HEK293 (cell line): ENCODE data around the gene OR2F1.

Experiments used
- CTCF ChIA-PET: fragments of 350-600 bp; formaldehyde crosslinking; extraction: SDS; loops from one replicate; lab custom pipeline; 2021; ENCODE audit warnings: antibody characterized with exemption; lab: Yijun Ruan, JAX
- POLR2A ChIA-PET: fragments of 300-600 bp; formaldehyde crosslinking; extraction: SDS; loops from one replicate; lab custom pipeline; 2020; ENCODE audit warnings: antibody characterized with exemption, inconsistent platforms; lab: Yijun Ruan, JAX
- H3K27ac ChIP-seq: fragments of 200-500 bp; sonication (Bioruptor generic); 2 replicates; pipeline ENCODE4 v1.5.1; 2014; ENCODE audit warnings: low read depth, low read length, control low read depth, inconsistent platforms; ENCODE audit errors: extremely low read depth
- H3K36me3 ChIP-seq, 2 experiments: fragments of 200-500 bp in 1 of 2; sonication (Bioruptor generic) in 1 of 2; 1 replicate in 1 of 2; 2 replicates in 1 of 2; pipeline ENCODE4 v1.5.1; 2014 to 2017; ENCODE audit warnings: inconsistent platforms in 2 of 2, low read length in 2 of 2; ENCODE audit not compliant: control insufficient read depth in 2 of 2, insufficient read depth in 1 of 2
- H3K4me1 ChIP-seq: fragments of 200-500 bp; sonication (Bioruptor generic); 2 replicates; pipeline ENCODE4 v1.5.1; 2014; ENCODE audit warnings: mild to moderate bottlenecking, low read length, inconsistent platforms; ENCODE audit not compliant: control insufficient read depth, insufficient read depth
- H3K4me3 ChIP-seq: 2 replicates; pipeline ENCODE4 v1.5.1; 2011; ENCODE audit warnings: low read depth, mild to moderate bottlenecking, control low read depth, low read length, moderate library complexity
- H3K9me3 ChIP-seq: fragments of 200-500 bp; sonication (Bioruptor generic); 2 replicates; pipeline ENCODE4 v1.5.1; 2014; ENCODE audit warnings: low read depth, low read length, inconsistent platforms; ENCODE audit not compliant: control insufficient read depth, insufficient read depth
- MEIS1 ChIP-seq: sonication (generic); formaldehyde crosslinking; IDR thresholded peaks from 2 replicates; pipeline ENCODE4 v1.8.1; 2022; ENCODE audit warnings: missing genetic modification reagents, mild to moderate bottlenecking, borderline replicate concordance
- PATZ1 ChIP-seq: fragments of 450-650 bp; formaldehyde crosslinking; IDR thresholded peaks from 2 replicates; pipeline ENCODE4 v1.5.1; 2016; ENCODE audit warnings: missing biosample characterization, missing genetic modification characterization
- WT1 ChIP-seq: fragments of 450-650 bp; formaldehyde crosslinking; IDR thresholded peaks from 2 replicates; pipeline ENCODE4 v1.5.1; 2016; ENCODE audit warnings: missing biosample characterization, missing genetic modification characterization
- YY2 ChIP-seq: fragments of 450-650 bp; formaldehyde crosslinking; IDR thresholded peaks from 2 replicates; pipeline ENCODE4 v1.5.1; 2016; ENCODE audit warnings: missing biosample characterization, missing genetic modification characterization
- ZEB2 ChIP-seq: fragments of 450-650 bp; formaldehyde crosslinking; IDR thresholded peaks from 2 replicates; pipeline ENCODE4 v1.5.1; 2016; ENCODE audit warnings: missing biosample characterization, missing genetic modification characterization
- ZFP3 ChIP-seq: fragments of 450-650 bp; formaldehyde crosslinking; IDR thresholded peaks from 2 replicates; pipeline ENCODE4 v1.5.1; 2016; ENCODE audit warnings: low read depth, missing biosample characterization, missing genetic modification characterization
- ZNF10 ChIP-seq: fragments of 450-650 bp; formaldehyde crosslinking; IDR thresholded peaks from 2 replicates; pipeline ENCODE4 v1.5.1; 2017; ENCODE audit warnings: missing biosample characterization, missing genetic modification characterization
- ZNF19 ChIP-seq: fragments of 450-650 bp; formaldehyde crosslinking; IDR thresholded peaks from 2 replicates; pipeline ENCODE4; 2016; ENCODE audit warnings: missing biosample characterization, missing genetic modification characterization, low read depth
- ZNF223 ChIP-seq: fragments of 450-650 bp; formaldehyde crosslinking; IDR thresholded peaks from 2 replicates; pipeline ENCODE4 v1.5.1; 2016; ENCODE audit warnings: missing biosample characterization, missing genetic modification characterization
- ZNF394 ChIP-seq: fragments of 450-650 bp; formaldehyde crosslinking; IDR thresholded peaks from 2 replicates; pipeline ENCODE4 v1.5.1; 2016; ENCODE audit warnings: missing biosample characterization, missing genetic modification characterization, mild to moderate bottlenecking, moderate library complexity, borderline replicate concordance
- ZNF596 ChIP-seq: fragments of 450-650 bp; IDR thresholded peaks from 2 replicates; pipeline ENCODE4 v1.5.0; 2018; ENCODE audit warnings: missing biosample characterization, mild to moderate bottlenecking, missing genetic modification characterization, moderate library complexity
- ZNF626 ChIP-seq: fragments of 450-650 bp; sonication (Bioruptor Pico); formaldehyde crosslinking; IDR thresholded peaks from 2 replicates; pipeline ENCODE4 v1.5.1; 2018; ENCODE audit warnings: missing biosample characterization, missing genetic modification characterization, inconsistent platforms
- ZNF629 ChIP-seq: fragments of 450-650 bp; formaldehyde crosslinking; IDR thresholded peaks from 2 replicates; pipeline ENCODE4 v1.5.1; 2017; ENCODE audit warnings: missing biosample characterization, missing genetic modification characterization
- ZNF677 ChIP-seq: fragments of 450-650 bp; IDR thresholded peaks from 2 replicates; pipeline ENCODE4 v1.5.0; 2018; ENCODE audit warnings: missing biosample characterization, mild to moderate bottlenecking, missing genetic modification characterization, moderate library complexity
- ZNF707 ChIP-seq: fragments of 450-650 bp; formaldehyde crosslinking; IDR thresholded peaks from 2 replicates; pipeline ENCODE4 v1.5.1; 2016; ENCODE audit warnings: missing biosample characterization, missing genetic modification characterization
- ZNF768 ChIP-seq: fragments of 450-650 bp; formaldehyde crosslinking; IDR thresholded peaks from 2 replicates; pipeline ENCODE4 v1.5.1; 2018; ENCODE audit warnings: missing biosample characterization, mild to moderate bottlenecking, missing genetic modification characterization
- TF ChIP-seq, protein P1 (sequence below): fragments of 450-650 bp; formaldehyde crosslinking; IDR thresholded peaks from 2 replicates; pipeline ENCODE4 v1.5.1; 2016; ENCODE audit warnings: missing biosample characterization, missing genetic modification characterization, low read depth
- TF ChIP-seq, protein P2 (sequence below): fragments of 450-650 bp; formaldehyde crosslinking; IDR thresholded peaks from 2 replicates; pipeline ENCODE4 v1.5.1; 2016; ENCODE audit warnings: missing biosample characterization, missing genetic modification characterization

Gene OR2F1

DNA sequence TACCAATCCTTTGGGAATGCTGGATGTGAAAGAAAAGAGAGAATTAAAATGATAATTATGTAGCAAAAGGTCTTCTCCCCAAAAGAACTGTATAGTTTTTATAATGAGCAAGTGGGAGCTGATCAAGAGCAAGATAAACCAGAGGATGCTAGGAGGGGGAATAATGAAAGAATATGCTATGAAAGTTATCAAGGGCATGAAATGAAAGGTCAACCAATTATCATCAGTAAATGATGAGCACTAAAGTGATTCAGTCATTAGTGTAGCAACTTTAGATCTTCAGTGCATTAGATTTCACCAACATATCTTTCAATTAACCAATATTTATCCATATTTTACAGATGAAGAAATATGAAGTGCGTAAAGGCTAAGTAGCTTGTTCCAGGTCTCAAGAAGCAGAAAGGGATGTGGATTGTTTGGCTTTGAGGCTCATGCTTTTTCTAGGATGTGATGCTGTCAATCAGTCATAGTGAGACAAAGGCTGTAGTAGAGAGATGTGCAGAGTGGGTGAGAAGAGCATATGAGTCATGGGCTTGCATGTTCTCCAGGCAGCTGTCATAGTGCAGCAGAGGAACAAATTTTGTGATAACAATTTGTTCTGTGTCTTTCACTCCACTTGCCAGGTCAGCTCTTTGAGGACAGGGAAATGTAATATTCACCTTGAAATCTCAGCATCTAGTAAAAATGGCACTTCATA lies 25.3 kb upstream of the OR2F1 start:
- Histone ChIP-seq H3K4me3 (no peak overlapping the region), H3K9me3 (no peaks in the 10 kb centered on the region), H3K27ac (no peak overlapping the region), H3K4me1 (no peaks in the 10 kb centered on the region), H3K36me3 (no peaks in the 10 kb centered on the region)
- CTCF ChIA-PET, result interaction anchor here (0.6 to 1.5 kb wide), 2 partner anchors 28 to 1526 kb away, joined by 5 to 6 read pairs; no protein-coding TSS in a partner anchor
- POLR2A ChIA-PET, result interaction anchor here (0.8 kb wide), 1 partner anchor 27 kb away, joined by 3 read pairs; the partner anchor contains the start of gene TCAF1
- TF ChIP-seq WT1 (tag by site-specific recombination), result no peak
- no peak for TF ChIP-seq MEIS1 (CRISPR knock-in tag)
- no peak for TF ChIP-seq ZFP3 (tag by site-specific recombination)
- TF ChIP-seq ZNF626 (tag by site-specific recombination), result no peak
- no peak for TF ChIP-seq ZNF596 (tag by site-specific recombination)
- TF ChIP-seq ZNF10 (tag by site-specific recombination), result no peak
- TF ChIP-seq ZNF707, result no peak
- TF ChIP-seq PATZ1 (tag by site-specific recombination), result no peak
- TF ChIP-seq ZNF223 (tag by site-specific recombination), result no peak
- no peak for TF ChIP-seq ZNF677
- TF ChIP-seq ZNF19, result no peak
- no peak for TF ChIP-seq ZNF629 (tag by site-specific recombination)
- no peak for TF ChIP-seq ZEB2

- no peaks in the 10 kb centered on the region for H3K4me1 ChIP-seq
- CTCF ChIA-PET, result interaction anchor here (0.5 kb wide), 1 partner anchor 34 kb away, joined by 5 read pairs; no protein-coding TSS in a partner anchor
- POLR2A ChIA-PET, result no interaction called here
- H3K27ac ChIP-seq, result no peak overlapping the region
- no peaks in the 10 kb centered on the region for H3K9me3 ChIP-seq
- no peak for TF ChIP-seq PATZ1 (tag by site-specific recombination)
- no peak for TF ChIP-seq ZNF394 (tag by site-specific recombination)
- TF ChIP-seq, protein P1, sequence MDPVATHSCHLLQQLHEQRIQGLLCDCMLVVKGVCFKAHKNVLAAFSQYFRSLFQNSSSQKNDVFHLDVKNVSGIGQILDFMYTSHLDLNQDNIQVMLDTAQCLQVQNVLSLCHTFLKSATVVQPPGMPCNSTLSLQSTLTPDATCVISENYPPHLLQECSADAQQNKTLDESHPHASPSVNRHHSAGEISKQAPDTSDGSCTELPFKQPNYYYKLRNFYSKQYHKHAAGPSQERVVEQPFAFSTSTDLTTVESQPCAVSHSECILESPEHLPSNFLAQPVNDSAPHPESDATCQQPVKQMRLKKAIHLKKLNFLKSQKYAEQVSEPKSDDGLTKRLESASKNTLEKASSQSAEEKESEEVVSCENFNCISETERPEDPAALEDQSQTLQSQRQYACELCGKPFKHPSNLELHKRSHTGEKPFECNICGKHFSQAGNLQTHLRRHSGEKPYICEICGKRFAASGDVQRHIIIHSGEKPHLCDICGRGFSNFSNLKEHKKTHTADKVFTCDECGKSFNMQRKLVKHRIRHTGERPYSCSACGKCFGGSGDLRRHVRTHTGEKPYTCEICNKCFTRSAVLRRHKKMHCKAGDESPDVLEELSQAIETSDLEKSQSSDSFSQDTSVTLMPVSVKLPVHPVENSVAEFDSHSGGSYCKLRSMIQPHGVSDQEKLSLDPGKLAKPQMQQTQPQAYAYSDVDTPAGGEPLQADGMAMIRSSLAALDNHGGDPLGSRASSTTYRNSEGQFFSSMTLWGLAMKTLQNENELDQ, result no peak
- TF ChIP-seq, protein P2, sequence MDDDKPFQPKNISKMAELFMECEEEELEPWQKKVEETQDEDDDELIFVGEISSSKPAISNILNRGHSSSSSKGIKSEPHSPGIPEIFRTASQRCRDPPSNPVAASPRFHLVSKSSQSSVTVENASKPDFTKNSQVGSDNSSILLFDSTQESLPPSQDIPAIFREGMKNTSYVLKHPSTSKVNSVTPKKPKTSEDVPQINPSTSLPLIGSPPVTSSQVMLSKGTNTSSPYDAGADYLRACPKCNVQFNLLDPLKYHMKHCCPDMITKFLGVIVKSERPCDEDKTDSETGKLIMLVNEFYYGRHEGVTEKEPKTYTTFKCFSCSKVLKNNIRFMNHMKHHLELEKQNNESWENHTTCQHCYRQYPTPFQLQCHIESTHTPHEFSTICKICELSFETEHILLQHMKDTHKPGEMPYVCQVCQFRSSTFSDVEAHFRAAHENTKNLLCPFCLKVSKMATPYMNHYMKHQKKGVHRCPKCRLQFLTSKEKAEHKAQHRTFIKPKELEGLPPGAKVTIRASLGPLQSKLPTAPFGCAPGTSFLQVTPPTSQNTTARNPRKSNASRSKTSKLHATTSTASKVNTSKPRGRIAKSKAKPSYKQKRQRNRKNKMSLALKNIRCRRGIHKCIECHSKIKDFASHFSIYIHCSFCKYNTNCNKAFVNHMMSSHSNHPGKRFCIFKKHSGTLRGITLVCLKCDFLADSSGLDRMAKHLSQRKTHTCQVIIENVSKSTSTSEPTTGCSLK (tag by site-specific recombination), result no peak
- no peak for TF ChIP-seq ZNF768 (tag by site-specific recombination)
- no peak for TF ChIP-seq YY2 (tag by site-specific recombination)
- no peak overlapping the region for H3K4me3 ChIP-seq
- no peaks in the 10 kb centered on the region for H3K36me3 ChIP-seq
Observed at GRCh38 chr7:143931739-143932138, 22.9 kb upstream of the OR2F1 start.
